Activated naive CD8-positive, alpha-beta T cell treated with anti-CD3 and anti-CD28 coated beads, Interleukin-2, amount 10 ng/mL, durations not matched to agents 7 days and 5 days (primary cell): ENCODE data around the gene KLHL26. TPM values are rescaled to one million over a fixed set of nuclear protein-coding genes. Genes with fewer than 3 reads are reported as not detected.

Experiments
- ATAC-seq: fragments of 150-1000 bp; cut with Tn5 transposase; one replicate; pipeline ENCODE4 v1.10.0; 2021; ENCODE audit warnings: low read depth, moderate library complexity
- POLR2A ChIA-PET: fragments of 350-600 bp; sonication (Branson Sonifier 250); formaldehyde crosslinking; loops from one replicate; lab custom pipeline; 2021; ENCODE audit warnings: antibody characterized with exemption; lab: Charles Lee
- DNase-seq: peaks from one replicate; pipeline ENCODE4 v3.0.0; 2021
- H3K27ac Mint-ChIP-seq: one replicate; pipeline ENCODE4 v1.8.0; 2022; ENCODE audit warnings: mild to moderate bottlenecking, mixed read lengths
- H3K27me3 Mint-ChIP-seq: one replicate; pipeline ENCODE4 v1.8.0; 2022; ENCODE audit warnings: mild to moderate bottlenecking, moderate library complexity, mixed read lengths
- H3K36me3 Mint-ChIP-seq: one replicate; pipeline ENCODE4 v1.8.0; 2021; ENCODE audit warnings: mild to moderate bottlenecking, mixed read lengths
- H3K4me1 Mint-ChIP-seq: one replicate; pipeline ENCODE4 v1.8.0; 2021; ENCODE audit warnings: mixed read lengths
- H3K4me3 Mint-ChIP-seq: one replicate; pipeline ENCODE4 v1.8.0; 2022; ENCODE audit warnings: mild to moderate bottlenecking, moderate library complexity, mixed read lengths
- H3K9me3 Mint-ChIP-seq: one replicate; pipeline ENCODE4 v1.8.0; 2021; ENCODE audit warnings: mixed read lengths
- total RNA-seq, 2 experiments: library from RNA; stranded (reverse); gene quantifications; one replicate each; pipeline ENCODE4 v1.2.3, GENCODE V29; 2021

KLHL26 gene
- total RNA-seq, 2 experiments from 2014 or later, result 13.6 to 14.3 TPM

- DNase-seq, result no peak
- no peak overlapping the region for H3K27ac Mint-ChIP-seq
- H3K36me3 Mint-ChIP-seq, result peaks cover 3% of the 10 kb centered on the region
- ATAC-seq, result no peak
- H3K4me3 Mint-ChIP-seq, result no peak overlapping the region
- H3K4me1 Mint-ChIP-seq, result peaks cover 10% of the 10 kb centered on the region
- no peaks in the 10 kb centered on the region for H3K9me3 Mint-ChIP-seq
- POLR2A ChIA-PET, result no interaction called here
- no peaks in the 10 kb centered on the region for H3K27me3 Mint-ChIP-seq
These were observed 13.7 kb downstream of the KLHL26 start for GRCh38 chr19:18650468-18651041.

- POLR2A ChIA-PET, result no interaction called here
- ATAC-seq (no peak), DNase-seq (no peak)
- H3K4me3 Mint-ChIP-seq, result no peak overlapping the region
- no peaks in the 10 kb centered on the region for H3K27me3 Mint-ChIP-seq
- H3K27ac Mint-ChIP-seq, result no peak overlapping the region
- H3K4me1 Mint-ChIP-seq, result peaks cover 10% of the 10 kb centered on the region
- no peaks in the 10 kb centered on the region for H3K9me3 Mint-ChIP-seq
- peaks cover 3% of the 10 kb centered on the region for H3K36me3 Mint-ChIP-seq
These were observed 14.5 kb downstream of the KLHL26 start for GRCh38 chr19:18651300-18651699.

- H3K9me3 Mint-ChIP-seq, result no peaks in the 10 kb centered on the region
- DNase-seq (no peak), ATAC-seq (no peak)
- H3K36me3 Mint-ChIP-seq, result peaks cover 3% of the 10 kb centered on the region
- H3K4me1 Mint-ChIP-seq, result peaks cover 10% of the 10 kb centered on the region
- no peak overlapping the region for H3K4me3 Mint-ChIP-seq
- no peak overlapping the region for H3K27ac Mint-ChIP-seq
- H3K27me3 Mint-ChIP-seq, result no peaks in the 10 kb centered on the region
- POLR2A ChIA-PET, result no interaction called here
These were observed 14.9 kb downstream of the KLHL26 start for GRCh38 chr19:18651733-18652132.

GRCh38 chr19:18653853-18654252 lies 17.0 kb downstream of the KLHL26 start:
- no peak for DNase-seq
- Mint-ChIP-seq H3K36me3 (peaks cover 3% of the 10 kb centered on the region), H3K27me3 (no peaks in the 10 kb centered on the region), H3K27ac (no peak overlapping the region), H3K4me1 (peaks cover 8% of the 10 kb centered on the region), H3K9me3 (no peaks in the 10 kb centered on the region), H3K4me3 (no peak overlapping the region)
- POLR2A ChIA-PET, result no interaction called here
- ATAC-seq, result no peak

- H3K27ac Mint-ChIP-seq, result no peak overlapping the region
- H3K27me3 Mint-ChIP-seq, result no peaks in the 10 kb centered on the region
- POLR2A ChIA-PET, result no interaction called here
- H3K4me3 Mint-ChIP-seq, result no peak overlapping the region
- DNase-seq (no peak), ATAC-seq (no peak)
- no peaks in the 10 kb centered on the region for H3K9me3 Mint-ChIP-seq
- peaks cover 3% of the 10 kb centered on the region for H3K36me3 Mint-ChIP-seq
- peaks cover 4% of the 10 kb centered on the region for H3K4me1 Mint-ChIP-seq
These were observed 17.6 kb downstream of the KLHL26 start for GRCh38 chr19:18654469-18654868.

- POLR2A ChIA-PET, result no interaction called here
- H3K27me3 Mint-ChIP-seq, result no peaks in the 10 kb centered on the region
These were observed 18.5 kb downstream of the KLHL26 start for GRCh38 chr19:18655173-18655844.

GRCh38 chr19:18656337-18657086 lies 19.7 kb downstream of the KLHL26 start:
- peaks cover 7% of the 10 kb centered on the region for H3K4me1 Mint-ChIP-seq
- H3K4me3 Mint-ChIP-seq, result no peak overlapping the region
- H3K27me3 Mint-ChIP-seq, result no peaks in the 10 kb centered on the region
- POLR2A ChIA-PET, result no interaction called here
- H3K27ac Mint-ChIP-seq, result no peak overlapping the region
- DNase-seq (no peak), ATAC-seq (no peak)
- no peaks in the 10 kb centered on the region for H3K9me3 Mint-ChIP-seq
- peaks cover 3% of the 10 kb centered on the region for H3K36me3 Mint-ChIP-seq

More at GRCh38 chr19:18655173-18655844, 18.5 kb downstream of the KLHL26 start:
- Mint-ChIP-seq H3K4me1 (peaks cover 4% of the 10 kb centered on the region), H3K9me3 (no peaks in the 10 kb centered on the region), H3K27ac (no peak overlapping the region), H3K36me3 (peaks cover 3% of the 10 kb centered on the region), H3K4me3 (no peak overlapping the region)
- ATAC-seq, result no peak
- DNase-seq, result no peak

- peak; percentile 24 for ATAC-seq
- Mint-ChIP-seq H3K4me1 (peaks cover 7% of the 10 kb centered on the region), H3K4me3 (no peak overlapping the region), H3K27ac (no peak overlapping the region), H3K36me3 (peaks cover 3% of the 10 kb centered on the region), H3K9me3 (no peaks in the 10 kb centered on the region), H3K27me3 (no peaks in the 10 kb centered on the region)
- POLR2A ChIA-PET, result no interaction called here
- no peak for DNase-seq
These were observed 20.9 kb downstream of the KLHL26 start for GRCh38 chr19:18657590-18658365.

GRCh38 chr19:18658366-18658855 lies 21.6 kb downstream of the KLHL26 start:
- Mint-ChIP-seq H3K9me3 (no peaks in the 10 kb centered on the region), H3K27me3 (no peaks in the 10 kb centered on the region), H3K27ac (peak overlapping the region; percentile 46), H3K4me1 (peaks cover 9% of the 10 kb centered on the region), H3K4me3 (no peak overlapping the region), H3K36me3 (peaks cover 3% of the 10 kb centered on the region)
- POLR2A ChIA-PET, result no interaction called here
- DNase-seq (no peak), ATAC-seq (no peak)

GRCh38 chr19:18659281-18660050 lies 22.6 kb downstream of the KLHL26 start:
- Mint-ChIP-seq H3K4me1 (peaks cover 14% of the 10 kb centered on the region), H3K4me3 (no peak overlapping the region), H3K27ac (no peak overlapping the region), H3K27me3 (no peaks in the 10 kb centered on the region), H3K36me3 (no peaks in the 10 kb centered on the region), H3K9me3 (no peaks in the 10 kb centered on the region)
- DNase-seq (no peak), ATAC-seq (no peak)
- POLR2A ChIA-PET, result no interaction called here

- Mint-ChIP-seq H3K27ac (no peak overlapping the region), H3K36me3 (no peaks in the 10 kb centered on the region), H3K27me3 (no peaks in the 10 kb centered on the region), H3K4me3 (no peak overlapping the region), H3K4me1 (peaks cover 14% of the 10 kb centered on the region), H3K9me3 (no peaks in the 10 kb centered on the region)
- DNase-seq (no peak), ATAC-seq (no peak)
- POLR2A ChIA-PET, result no interaction called here
These were observed 23.5 kb downstream of the KLHL26 start for GRCh38 chr19:18660051-18660910.
